HL-60 (cell line): ENCODE measurements around the gene THEM4.

Source experiments
- DNase-seq, 2 experiments: peaks; one replicate each; pipeline ENCODE4 v3.0.0-alpha.2; 2010 to 2020; ENCODE audit warnings: low read depth in 1 of 2, low spot score in 1 of 2
- H3K27ac ChIP-seq: fragments of 250-450 bp; sonication (Bioruptor Pico); replicated peaks from 2 replicates; pipeline ENCODE4 v1.5.1; 2020; ENCODE audit warnings: mild to moderate bottlenecking, moderate library complexity
- H3K27me3 ChIP-seq: fragments of 250-450 bp; sonication (Bioruptor Pico); 2 replicates; pipeline ENCODE4 v1.5.1; 2021; ENCODE audit warnings: mild to moderate bottlenecking, moderate library complexity; ENCODE audit not compliant: insufficient read depth, poor library complexity, severe bottlenecking
- H3K4me3 ChIP-seq: replicated peaks from 2 replicates; pipeline ENCODE4 v1.5.1; 2011; ENCODE audit warnings: mild to moderate bottlenecking, control low read depth, low read length; ENCODE audit not compliant: insufficient read depth
- CTCF ChIP-seq: IDR thresholded peaks from one replicate; pipeline ENCODE4 v1.5.1; 2011; ENCODE audit warnings: low read length, control low read depth, inconsistent platforms; ENCODE audit not compliant: insufficient read depth
- GABPA ChIP-seq: IDR thresholded peaks from 2 replicates; pipeline ENCODE4 v1.6.1; 2012; ENCODE audit warnings: low read depth
- POLR2AphosphoS5 ChIP-seq: IDR thresholded peaks from 2 replicates; pipeline ENCODE4 v1.6.1; 2012; ENCODE audit warnings: low read depth
- SPI1 ChIP-seq: IDR thresholded peaks from 2 replicates; pipeline ENCODE4 v1.6.1; 2012; ENCODE audit warnings: low read depth, mild to moderate bottlenecking, borderline replicate concordance
- TF ChIP-seq, protein P1 (sequence below): IDR thresholded peaks from 2 replicates; pipeline ENCODE4 v1.6.1; 2012; ENCODE audit warnings: low read depth; ENCODE audit not compliant: insufficient replicate concordance

The THEM4 gene

DNA sequence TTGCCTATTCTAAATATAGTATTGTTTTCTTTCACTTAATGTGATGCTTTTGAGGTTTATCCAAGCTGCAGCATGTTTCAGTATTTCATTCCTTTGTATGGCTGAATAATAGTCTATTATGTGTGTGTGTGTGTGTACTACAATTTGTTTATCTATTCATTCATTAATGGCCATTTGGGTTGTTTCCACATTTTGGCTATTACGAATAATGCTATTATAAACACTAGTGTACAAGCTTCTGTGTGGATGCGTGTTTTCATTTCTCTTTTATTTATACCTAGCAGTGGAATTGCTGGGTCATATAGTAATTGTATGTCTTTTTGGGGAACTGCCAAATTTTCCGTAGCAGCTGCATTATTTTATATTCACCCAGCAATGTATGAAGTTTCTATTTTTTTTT, 40.8 kb downstream of the THEM4 start:
- no peak for DNase-seq
- TF ChIP-seq POLR2AphosphoS5 (no peak), GABPA (no peak), SPI1 (no peak), CTCF (no peak)
- TF ChIP-seq, protein P1, sequence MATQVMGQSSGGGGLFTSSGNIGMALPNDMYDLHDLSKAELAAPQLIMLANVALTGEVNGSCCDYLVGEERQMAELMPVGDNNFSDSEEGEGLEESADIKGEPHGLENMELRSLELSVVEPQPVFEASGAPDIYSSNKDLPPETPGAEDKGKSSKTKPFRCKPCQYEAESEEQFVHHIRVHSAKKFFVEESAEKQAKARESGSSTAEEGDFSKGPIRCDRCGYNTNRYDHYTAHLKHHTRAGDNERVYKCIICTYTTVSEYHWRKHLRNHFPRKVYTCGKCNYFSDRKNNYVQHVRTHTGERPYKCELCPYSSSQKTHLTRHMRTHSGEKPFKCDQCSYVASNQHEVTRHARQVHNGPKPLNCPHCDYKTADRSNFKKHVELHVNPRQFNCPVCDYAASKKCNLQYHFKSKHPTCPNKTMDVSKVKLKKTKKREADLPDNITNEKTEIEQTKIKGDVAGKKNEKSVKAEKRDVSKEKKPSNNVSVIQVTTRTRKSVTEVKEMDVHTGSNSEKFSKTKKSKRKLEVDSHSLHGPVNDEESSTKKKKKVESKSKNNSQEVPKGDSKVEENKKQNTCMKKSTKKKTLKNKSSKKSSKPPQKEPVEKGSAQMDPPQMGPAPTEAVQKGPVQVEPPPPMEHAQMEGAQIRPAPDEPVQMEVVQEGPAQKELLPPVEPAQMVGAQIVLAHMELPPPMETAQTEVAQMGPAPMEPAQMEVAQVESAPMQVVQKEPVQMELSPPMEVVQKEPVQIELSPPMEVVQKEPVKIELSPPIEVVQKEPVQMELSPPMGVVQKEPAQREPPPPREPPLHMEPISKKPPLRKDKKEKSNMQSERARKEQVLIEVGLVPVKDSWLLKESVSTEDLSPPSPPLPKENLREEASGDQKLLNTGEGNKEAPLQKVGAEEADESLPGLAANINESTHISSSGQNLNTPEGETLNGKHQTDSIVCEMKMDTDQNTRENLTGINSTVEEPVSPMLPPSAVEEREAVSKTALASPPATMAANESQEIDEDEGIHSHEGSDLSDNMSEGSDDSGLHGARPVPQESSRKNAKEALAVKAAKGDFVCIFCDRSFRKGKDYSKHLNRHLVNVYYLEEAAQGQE, result no peak
- Histone ChIP-seq H3K27ac (no peak overlapping the region), H3K4me3 (no peak overlapping the region), H3K27me3 (no peaks in the 10 kb centered on the region)

DNA sequence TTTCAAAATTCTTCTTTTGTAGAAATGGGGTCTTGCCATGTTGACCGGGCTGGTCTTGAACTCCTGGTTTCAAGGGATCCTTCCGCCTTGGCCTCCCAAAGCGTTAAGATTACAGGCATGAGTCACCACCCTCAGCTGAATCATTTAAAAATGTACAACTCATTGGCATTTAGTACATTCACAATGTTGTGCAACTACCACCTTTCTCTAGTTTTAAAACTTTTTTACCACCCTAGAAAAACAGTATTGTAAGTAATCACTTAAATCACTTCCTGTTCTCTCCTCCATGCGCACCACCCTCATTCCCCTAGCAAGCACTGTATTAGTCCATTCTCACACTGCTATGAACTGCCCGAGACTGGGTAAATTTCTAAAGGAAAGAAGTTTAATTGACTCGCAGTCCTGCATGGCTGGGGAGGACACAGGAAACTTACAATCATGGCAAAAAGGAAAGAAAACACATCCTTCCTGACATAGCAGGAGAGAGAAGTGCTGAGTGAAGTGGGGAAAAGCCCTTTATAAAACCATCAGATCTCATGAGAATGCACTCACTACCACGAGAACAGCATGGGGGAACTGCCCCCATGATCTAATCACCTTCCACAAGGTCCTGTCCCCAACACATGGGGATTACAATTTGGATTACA, 41.4 kb downstream of the THEM4 start:
- TF ChIP-seq, protein P1, result no peak
- TF ChIP-seq POLR2AphosphoS5, result no peak
- TF ChIP-seq SPI1, result no peak
- TF ChIP-seq GABPA, result no peak
- TF ChIP-seq CTCF, result no peak
- peak; percentile 19 to 72 for DNase-seq
- H3K27me3 ChIP-seq, result no peaks in the 10 kb centered on the region
- H3K27ac ChIP-seq, result no peak overlapping the region
- H3K4me3 ChIP-seq, result no peak overlapping the region

GRCh38 chr1:151867321-151867720, 42.0 kb downstream of the THEM4 start:
- H3K27ac ChIP-seq, result no peak overlapping the region
- H3K4me3 ChIP-seq, result no peak overlapping the region
- TF ChIP-seq POLR2AphosphoS5 (no peak), SPI1 (peak; percentile 42; the same call in 1 of the 2 replicates)
- no peaks in the 10 kb centered on the region for H3K27me3 ChIP-seq
- peak; percentile 40 to 57 for DNase-seq

DNA sequence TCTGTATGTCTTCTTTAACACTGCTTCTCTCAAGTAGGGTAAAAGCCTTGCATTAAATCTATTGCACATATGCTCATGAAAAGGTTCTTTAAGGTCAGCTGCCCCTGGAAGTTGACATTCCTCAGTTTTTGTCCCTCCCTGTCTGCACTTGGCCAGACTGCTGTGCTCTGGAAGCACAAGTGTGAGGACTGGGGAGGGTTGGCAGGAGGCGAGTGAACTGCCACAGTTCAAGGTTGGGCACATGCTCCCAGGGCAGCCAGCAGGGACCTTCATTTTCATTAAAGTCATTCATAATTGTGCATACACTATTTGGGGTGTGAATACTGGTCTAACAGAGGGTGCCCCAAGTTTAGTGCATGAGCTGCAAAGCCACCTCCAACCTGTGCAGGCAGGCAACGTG, 44.9 kb downstream of the THEM4 start:
- Histone ChIP-seq H3K27ac (no peak overlapping the region), H3K27me3 (no peaks in the 10 kb centered on the region), H3K4me3 (no peak overlapping the region)
- no peak for DNase-seq
- TF ChIP-seq GABPA, result no peak
- no peak for TF ChIP-seq CTCF
- TF ChIP-seq, protein P1, result no peak
- TF ChIP-seq POLR2AphosphoS5, result no peak
- no peak for TF ChIP-seq SPI1
